ENCODE measurements around the gene TTBK1. TPM values are rescaled to one million over a fixed set of nuclear protein-coding genes. Genes with fewer than 3 reads are reported as not detected.

Gene TTBK1
- under 0.01 and 0.06 TPM in 2 replicates for total RNA-seq (2014; rRNA removed)
- not detected for polyA plus RNA-seq (2012)

GRCh38 chr6:43242908-43243663 lies at the start of gene TTBK1:
Gene TTBK1 (plus strand): TSS chr6:43243481. CDS start chr6:43246661, 3,180 bp downstream.
- no peak for DNase-seq (ENCODE audit: low read depth)

GRCh38 chr6:43193929-43194328 lies 49.4 kb upstream of the TTBK1 start:
- DNase-seq (ENCODE audit: low read depth), result no peak

- DNase-seq (ENCODE audit: low read depth), result no peak
Measured at GRCh38 chr6:43196337-43196736, 46.9 kb upstream of the TTBK1 start.

GRCh38 chr6:43199912-43200311 lies 43.4 kb upstream of the TTBK1 start:
- DNase-seq (ENCODE audit: low read depth), result no peak

- DNase-seq (ENCODE audit: low read depth), result no peak
Measured at GRCh38 chr6:43200541-43200940, 42.7 kb upstream of the TTBK1 start.

- no peak for DNase-seq (ENCODE audit: low read depth)
Measured at GRCh38 chr6:43202451-43202850, 40.8 kb upstream of the TTBK1 start.

GRCh38 chr6:43203029-43203717 lies 40.1 kb upstream of the TTBK1 start:
- DNase-seq (ENCODE audit: low read depth), result no peak

- no peak for DNase-seq (ENCODE audit: low read depth)
Measured at GRCh38 chr6:43203718-43204095, 39.6 kb upstream of the TTBK1 start.

- no peak for DNase-seq (ENCODE audit: low read depth)
Measured at GRCh38 chr6:43204271-43205105, 38.8 kb upstream of the TTBK1 start.

- no peak for DNase-seq (ENCODE audit: low read depth)
Measured at GRCh38 chr6:43205849-43206248, 37.4 kb upstream of the TTBK1 start.

- no peak for DNase-seq (ENCODE audit: low read depth)
Measured at GRCh38 chr6:43207286-43207685, 36.0 kb upstream of the TTBK1 start.

GRCh38 chr6:43211955-43212354 lies 31.3 kb upstream of the TTBK1 start:
- DNase-seq (ENCODE audit: low read depth), result no peak

GRCh38 chr6:43213431-43213830 lies 29.9 kb upstream of the TTBK1 start:
- DNase-seq (ENCODE audit: low read depth), result no peak

- no peak for DNase-seq (ENCODE audit: low read depth)
Measured at GRCh38 chr6:43215066-43215465, 28.2 kb upstream of the TTBK1 start.

GRCh38 chr6:43216200-43216599 lies 27.1 kb upstream of the TTBK1 start:
- no peak for DNase-seq (ENCODE audit: low read depth)

GRCh38 chr6:43217351-43217750 lies 25.9 kb upstream of the TTBK1 start:
- DNase-seq (ENCODE audit: low read depth), result no peak

- DNase-seq (ENCODE audit: low read depth), result no peak
Measured at GRCh38 chr6:43219119-43219518, 24.2 kb upstream of the TTBK1 start.

- DNase-seq (ENCODE audit: low read depth), result no peak
Measured at GRCh38 chr6:43219814-43220213, 23.5 kb upstream of the TTBK1 start.

GRCh38 chr6:43220439-43220951 lies 22.8 kb upstream of the TTBK1 start:
- DNase-seq (ENCODE audit: low read depth), result no peak

GRCh38 chr6:43221046-43221972 lies 22.0 kb upstream of the TTBK1 start:
- DNase-seq (ENCODE audit: low read depth), result no peak

All from LHCN-M2 (cell line).